ENCODE data around the gene FUT7.

DNA sequence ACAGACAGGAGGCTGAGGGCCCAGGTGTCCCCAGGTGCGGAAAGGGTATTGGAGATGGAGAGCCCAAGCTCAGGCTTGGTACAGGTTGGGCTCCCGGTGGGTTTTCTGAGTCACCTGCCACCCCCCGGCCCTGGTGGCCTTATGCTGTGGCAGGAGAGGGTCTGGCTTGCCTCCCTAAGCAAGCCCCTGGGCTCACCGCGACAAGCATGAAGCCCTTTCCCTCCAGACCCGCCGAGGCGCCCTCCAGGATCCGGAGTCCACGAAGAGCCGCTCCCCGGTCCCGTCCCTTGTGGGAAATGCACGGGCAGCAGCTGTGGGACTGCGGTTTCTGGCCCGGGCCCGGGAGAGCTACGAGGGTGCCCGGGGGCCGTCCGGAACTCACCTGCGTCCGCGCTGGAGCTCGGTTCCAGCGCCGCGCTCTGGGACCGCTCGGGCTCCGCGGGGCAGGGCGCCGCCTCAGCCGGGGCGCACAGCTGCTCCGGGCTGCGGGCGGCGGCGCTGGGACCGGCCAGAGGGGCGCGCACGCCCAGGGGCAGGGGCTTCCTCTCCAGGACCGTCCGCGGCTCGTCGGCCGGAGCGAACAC lies 37.7 kb upstream of the FUT7 start:
- TF ChIP-seq, protein P1, sequence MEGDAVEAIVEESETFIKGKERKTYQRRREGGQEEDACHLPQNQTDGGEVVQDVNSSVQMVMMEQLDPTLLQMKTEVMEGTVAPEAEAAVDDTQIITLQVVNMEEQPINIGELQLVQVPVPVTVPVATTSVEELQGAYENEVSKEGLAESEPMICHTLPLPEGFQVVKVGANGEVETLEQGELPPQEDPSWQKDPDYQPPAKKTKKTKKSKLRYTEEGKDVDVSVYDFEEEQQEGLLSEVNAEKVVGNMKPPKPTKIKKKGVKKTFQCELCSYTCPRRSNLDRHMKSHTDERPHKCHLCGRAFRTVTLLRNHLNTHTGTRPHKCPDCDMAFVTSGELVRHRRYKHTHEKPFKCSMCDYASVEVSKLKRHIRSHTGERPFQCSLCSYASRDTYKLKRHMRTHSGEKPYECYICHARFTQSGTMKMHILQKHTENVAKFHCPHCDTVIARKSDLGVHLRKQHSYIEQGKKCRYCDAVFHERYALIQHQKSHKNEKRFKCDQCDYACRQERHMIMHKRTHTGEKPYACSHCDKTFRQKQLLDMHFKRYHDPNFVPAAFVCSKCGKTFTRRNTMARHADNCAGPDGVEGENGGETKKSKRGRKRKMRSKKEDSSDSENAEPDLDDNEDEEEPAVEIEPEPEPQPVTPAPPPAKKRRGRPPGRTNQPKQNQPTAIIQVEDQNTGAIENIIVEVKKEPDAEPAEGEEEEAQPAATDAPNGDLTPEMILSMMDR (conservative IDR thresholded peaks at IDR 0.05; ENCODE audit: low read depth, low read length) = no peak
- no peak for TF ChIP-seq EZH2 (IDR thresholded peaks at IDR 0.05; ENCODE audit: borderline replicate concordance, low read depth, low read length, poor library complexity, severe bottlenecking)
